KMS-11 (cell line): Measurements from ENCODE around the gene MAPK8IP2.
"Not testable (repeated sequence)": the region's sequence is repeated elsewhere in the genome, so short reads cannot be mapped to it uniquely, and the experiment has no call there.

ENCODE experiments used
- H2AFZ ChIP-seq: fragments of 200-600 bp; sonication (generic); 2 replicates; pipeline ENCODE4 v1.6.1; 2016; ENCODE audit warnings: antibody characterized with exemption, mixed run types, low read depth
- H3K27ac ChIP-seq: fragments of 200-600 bp; sonication (generic); 2 replicates; pipeline ENCODE4 v1.6.1; 2016; ENCODE audit warnings: mild to moderate bottlenecking, mixed run types
- H3K27me3 ChIP-seq: fragments of 200-600 bp; sonication (generic); 2 replicates; pipeline ENCODE4 v1.6.1; 2017; ENCODE audit warnings: mild to moderate bottlenecking, low read depth, mixed run types, moderate library complexity; ENCODE audit not compliant: insufficient read depth
- H3K36me3 ChIP-seq: fragments of 200-600 bp; sonication (generic); 2 replicates; pipeline ENCODE4 v1.6.1; 2017; ENCODE audit warnings: mild to moderate bottlenecking, mixed run types; ENCODE audit not compliant: insufficient read depth
- H3K4me1 ChIP-seq: fragments of 200-600 bp; sonication (generic); 2 replicates; pipeline ENCODE4 v1.6.1; 2016; ENCODE audit warnings: mild to moderate bottlenecking, low read depth, mixed run types; ENCODE audit not compliant: poor library complexity, severe bottlenecking
- H3K4me2 ChIP-seq: fragments of 200-600 bp; sonication (generic); 2 replicates; pipeline ENCODE4 v1.7.0; 2016; ENCODE audit warnings: mild to moderate bottlenecking, mixed run types
- H3K4me3 ChIP-seq: fragments of 200-600 bp; sonication (generic); IDR thresholded peaks from 2 replicates; pipeline ENCODE4 v1.6.1; 2017; ENCODE audit warnings: low read depth, low read length, mixed read lengths; ENCODE audit not compliant: insufficient read depth
- H3K79me2 ChIP-seq: fragments of 200-600 bp; sonication (generic); 2 replicates; pipeline ENCODE4 v1.6.1; 2016; ENCODE audit warnings: low read depth, mixed run types; ENCODE audit not compliant: insufficient read depth
- H3K9ac ChIP-seq: fragments of 200-600 bp; sonication (generic); 2 replicates; pipeline ENCODE4 v1.6.1; 2016; ENCODE audit warnings: mild to moderate bottlenecking, mixed run types
- H4K20me1 ChIP-seq: fragments of 200-600 bp; sonication (generic); 2 replicates; pipeline ENCODE4 v1.6.1; 2016; ENCODE audit warnings: mild to moderate bottlenecking, mixed run types; ENCODE audit not compliant: insufficient read depth
- TF ChIP-seq, protein P1 (sequence below): fragments of 200-600 bp; sonication (generic); conservative IDR thresholded peaks from 2 replicates; pipeline ENCODE4 v1.6.1; 2017; ENCODE audit warnings: low read depth, mild to moderate bottlenecking, antibody characterized with exemption, low read length, moderate library complexity, mixed read lengths

MAPK8IP2 gene

DNA sequence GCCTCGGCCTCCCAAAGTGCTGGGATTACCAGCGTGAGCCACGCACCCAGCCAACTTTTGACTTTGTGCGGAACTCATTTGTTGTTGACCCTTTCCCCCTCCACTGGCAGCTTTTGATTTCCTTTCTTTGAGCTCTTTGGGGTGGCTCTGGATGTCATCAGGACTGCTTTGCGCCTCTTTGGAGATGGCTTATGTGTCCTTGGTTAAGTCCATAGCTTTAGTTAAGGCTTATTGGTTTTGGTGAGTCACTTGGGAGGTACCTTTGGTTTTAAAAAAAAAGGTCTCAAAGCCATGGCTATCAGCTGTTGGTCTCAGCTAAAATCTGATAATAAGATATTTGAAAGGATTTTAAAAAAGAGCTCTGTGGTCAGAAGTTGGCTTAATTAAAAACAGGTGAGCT lies 32.5 kb downstream of the MAPK8IP2 start:
- TF ChIP-seq, protein P1, sequence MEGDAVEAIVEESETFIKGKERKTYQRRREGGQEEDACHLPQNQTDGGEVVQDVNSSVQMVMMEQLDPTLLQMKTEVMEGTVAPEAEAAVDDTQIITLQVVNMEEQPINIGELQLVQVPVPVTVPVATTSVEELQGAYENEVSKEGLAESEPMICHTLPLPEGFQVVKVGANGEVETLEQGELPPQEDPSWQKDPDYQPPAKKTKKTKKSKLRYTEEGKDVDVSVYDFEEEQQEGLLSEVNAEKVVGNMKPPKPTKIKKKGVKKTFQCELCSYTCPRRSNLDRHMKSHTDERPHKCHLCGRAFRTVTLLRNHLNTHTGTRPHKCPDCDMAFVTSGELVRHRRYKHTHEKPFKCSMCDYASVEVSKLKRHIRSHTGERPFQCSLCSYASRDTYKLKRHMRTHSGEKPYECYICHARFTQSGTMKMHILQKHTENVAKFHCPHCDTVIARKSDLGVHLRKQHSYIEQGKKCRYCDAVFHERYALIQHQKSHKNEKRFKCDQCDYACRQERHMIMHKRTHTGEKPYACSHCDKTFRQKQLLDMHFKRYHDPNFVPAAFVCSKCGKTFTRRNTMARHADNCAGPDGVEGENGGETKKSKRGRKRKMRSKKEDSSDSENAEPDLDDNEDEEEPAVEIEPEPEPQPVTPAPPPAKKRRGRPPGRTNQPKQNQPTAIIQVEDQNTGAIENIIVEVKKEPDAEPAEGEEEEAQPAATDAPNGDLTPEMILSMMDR: no peak
- no peaks in the 10 kb centered on the region for H4K20me1 ChIP-seq
- no peak overlapping the region for H3K4me2 ChIP-seq
- H2AFZ ChIP-seq: no peak overlapping the region
- H3K4me3 ChIP-seq: no peak overlapping the region
- H3K27ac ChIP-seq: no peak overlapping the region
- no peaks in the 10 kb centered on the region for H3K36me3 ChIP-seq
- no peaks in the 10 kb centered on the region for H3K27me3 ChIP-seq
- H3K9ac ChIP-seq: no peak overlapping the region
- H3K79me2 ChIP-seq: no peaks in the 10 kb centered on the region
- H3K4me1 ChIP-seq: no peaks in the 10 kb centered on the region

DNA sequence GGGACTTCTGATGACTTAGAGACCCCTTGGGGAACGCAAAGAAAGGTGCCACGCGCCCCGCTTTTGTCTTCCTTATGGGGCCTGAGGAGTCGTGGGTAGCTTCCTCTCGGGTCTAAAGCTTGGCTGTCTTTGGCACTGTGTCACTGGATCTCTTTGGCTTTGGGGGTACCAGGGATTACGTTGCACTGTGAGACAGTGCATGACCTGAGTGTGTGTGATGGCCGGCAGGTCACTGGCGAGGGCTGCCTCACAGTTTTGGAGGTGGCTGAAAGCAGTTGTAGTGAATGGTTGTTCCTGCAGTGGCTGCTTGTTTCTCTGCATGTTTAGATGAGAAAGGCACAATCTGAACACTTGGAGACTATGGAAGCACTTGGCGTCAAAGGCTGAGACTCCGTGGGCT lies 33.2 kb downstream of the MAPK8IP2 start:
- TF ChIP-seq, protein P1: no peak
- H3K79me2 ChIP-seq: no peaks in the 10 kb centered on the region
- no peaks in the 10 kb centered on the region for H3K27me3 ChIP-seq
- no peak overlapping the region for H3K9ac ChIP-seq
- no peaks in the 10 kb centered on the region for H4K20me1 ChIP-seq
- no peak overlapping the region for H3K27ac ChIP-seq
- no peak overlapping the region for H3K4me3 ChIP-seq
- no peak overlapping the region for H3K4me2 ChIP-seq
- H3K36me3 ChIP-seq: no peaks in the 10 kb centered on the region
- no peaks in the 10 kb centered on the region for H3K4me1 ChIP-seq
- no peak overlapping the region for H2AFZ ChIP-seq

DNA sequence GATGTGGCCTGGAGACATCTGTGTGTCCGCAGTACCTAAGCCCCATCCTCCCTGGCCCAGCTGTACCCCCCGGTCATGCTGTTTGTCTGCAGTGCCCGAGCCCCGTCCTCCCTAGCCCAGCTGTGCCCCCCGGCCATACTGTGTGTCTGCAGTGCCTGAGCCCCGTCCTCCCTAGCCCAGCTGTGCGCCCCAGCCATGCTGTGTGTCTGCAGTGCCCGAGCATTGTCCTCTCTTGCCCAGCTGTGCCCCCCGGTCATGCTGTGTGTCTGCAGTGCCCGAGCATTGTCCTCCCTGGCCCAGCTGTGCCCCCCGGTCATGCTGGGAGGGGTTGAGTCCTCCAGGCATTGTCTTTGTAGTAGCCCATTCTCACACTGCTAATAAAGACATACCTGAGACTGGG lies 35.0 kb downstream of the MAPK8IP2 start:
- TF ChIP-seq, protein P1: no peak

DNA sequence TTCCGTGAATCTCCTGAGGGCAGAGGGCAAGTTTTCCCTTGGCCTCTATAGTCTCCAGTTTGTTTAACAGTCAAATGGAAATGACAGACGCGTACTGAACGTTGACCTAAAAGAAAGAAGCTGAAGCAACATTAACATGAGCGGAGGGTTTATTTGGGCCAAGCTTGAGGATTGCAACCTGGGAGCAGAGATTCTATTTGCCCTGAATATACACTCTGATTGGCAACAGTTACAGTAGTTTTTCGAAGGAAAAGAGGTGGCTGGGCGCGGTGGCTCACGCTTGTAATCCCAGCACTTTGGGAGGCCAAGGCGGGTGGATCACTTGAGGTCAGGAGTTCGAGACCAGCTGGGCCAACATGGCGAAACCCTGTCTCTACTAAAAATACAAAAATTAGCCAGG lies 39.7 kb downstream of the MAPK8IP2 start:
- H3K79me2 ChIP-seq, H3K27ac ChIP-seq, H3K4me1 ChIP-seq, H2AFZ ChIP-seq, H3K4me3 ChIP-seq, H3K4me2 ChIP-seq, H4K20me1 ChIP-seq, H3K36me3 ChIP-seq, H3K9ac ChIP-seq: not testable (repeated sequence)
- H3K27me3 ChIP-seq: peaks cover 14% of the 10 kb centered on the region; the same call in 1 of the 2 replicates

More for the DNA sequence above, 35.0 kb downstream of the MAPK8IP2 start:
- Histone ChIP-seq H3K4me2 (no peak overlapping the region), H3K4me3 (no peak overlapping the region), H3K36me3 (no peaks in the 10 kb centered on the region), H3K9ac (no peak overlapping the region), H3K27me3 (no peaks in the 10 kb centered on the region), H3K4me1 (no peaks in the 10 kb centered on the region), H4K20me1 (no peaks in the 10 kb centered on the region), H2AFZ (no peak overlapping the region), H3K27ac (no peak overlapping the region), H3K79me2 (no peaks in the 10 kb centered on the region)

DNA sequence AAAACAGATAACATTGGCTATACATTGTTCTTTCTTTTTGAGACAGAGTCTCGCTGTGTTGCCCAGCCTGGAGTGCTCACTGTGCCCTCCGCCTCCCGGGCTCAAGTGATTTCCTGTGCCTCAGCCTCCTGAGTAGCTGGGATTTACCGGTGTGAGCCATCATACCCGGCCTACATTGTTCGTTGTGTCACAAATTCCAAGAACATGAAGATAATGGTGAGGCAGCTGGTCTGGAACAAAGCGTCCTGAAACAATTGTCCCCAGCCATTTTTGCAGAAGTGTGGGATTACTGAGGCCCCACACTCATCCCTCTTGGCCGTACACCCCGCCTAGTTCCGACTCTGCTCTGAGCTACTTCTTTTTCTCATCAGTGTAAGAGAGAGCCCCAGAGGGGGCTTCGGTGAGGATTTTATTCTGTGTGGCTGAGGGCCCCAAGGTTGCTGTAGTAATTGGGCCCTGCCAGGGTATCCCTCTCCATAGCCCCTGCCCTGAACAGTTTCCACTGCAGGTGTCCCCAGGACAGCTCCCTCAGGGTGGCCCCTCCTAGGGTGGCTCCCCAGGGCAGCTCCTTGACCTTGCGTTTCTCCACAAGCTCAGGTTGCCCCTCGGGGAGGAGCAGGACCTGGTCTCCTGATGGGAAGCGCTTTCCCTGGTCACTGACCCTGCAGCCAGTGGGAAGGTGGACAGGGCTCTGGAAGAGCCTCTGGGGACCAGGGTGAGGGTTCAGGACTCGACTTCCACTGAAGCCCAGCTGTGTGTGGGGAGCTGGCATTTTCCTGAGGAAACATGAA lies 40.5 kb downstream of the MAPK8IP2 start:
- H3K79me2 ChIP-seq: no peaks in the 10 kb centered on the region
- no peak overlapping the region for H3K4me2 ChIP-seq
- peaks cover 16% of the 10 kb centered on the region; the same call in 1 of the 2 replicates for H3K27me3 ChIP-seq
- no peaks in the 10 kb centered on the region for H3K4me1 ChIP-seq
- no peak overlapping the region for H2AFZ ChIP-seq
- no peaks in the 10 kb centered on the region for H4K20me1 ChIP-seq
- H3K9ac ChIP-seq: no peak overlapping the region
- TF ChIP-seq, protein P1: no peak
- no peak overlapping the region for H3K4me3 ChIP-seq
- no peaks in the 10 kb centered on the region for H3K36me3 ChIP-seq
- H3K27ac ChIP-seq: no peak overlapping the region
